K562 (cell line): ENCODE data around the gene CPEB1. TPM values are rescaled to one million over a fixed set of nuclear protein-coding genes. Genes with fewer than 3 reads are reported as not detected.

Source experiments
- ATAC-seq: fragments of 200-7000 bp; cut with Tn5 transposase; 3 replicates; pipeline ENCODE4 v1.9.1; 2020; ENCODE audit warnings: moderate library complexity
- BruUV-seq: library from RNA; stranded (reverse); fragments of 400-500 nt; replicated peaks from 2 replicates; lab custom pipeline; 2021; lab: Mats Ljungman, UMichigan
- CTCF ChIA-PET: fragments of 300-600 bp; formaldehyde crosslinking; extraction: SDS; loops from one replicate; lab custom pipeline; 2021; ENCODE audit warnings: low intra/inter-chr PET ratio; lab: Yijun Ruan, JAX
- POLR2A ChIA-PET: fragments of 300-600, 350-650 bp; sonication (Branson Sonifier 250); formaldehyde crosslinking; extraction: SDS; loops from one replicate; lab custom pipeline; 2021; ENCODE audit warnings: antibody characterized with exemption, inconsistent platforms; lab: Yijun Ruan, JAX
- DNase-seq, 4 experiments: peaks; one replicate each; pipeline versions ENCODE4 v3.0.0 to v3.0.0-alpha.2; 2011 to 2018; ENCODE audit warnings: low spot score in 3 of 4, mixed read lengths in 3 of 4; ENCODE audit errors: extremely low read depth in 1 of 4
- FAIRE-seq: peaks from 2 replicates; lab custom pipeline; 2011; peaks lifted over from hg19 to GRCh38; lab: Jason Lieb, UNC
- H2AFZ ChIP-seq: 2 replicates; pipeline ENCODE4 v1.6.0; 2011; ENCODE audit warnings: low read depth, low read length, control low read depth, inconsistent platforms
- H3K27ac ChIP-seq: fragments of 200-600 bp; 3 replicates; pipeline ENCODE4 v1.8.0; 2011; ENCODE audit warnings: low read depth, mild to moderate bottlenecking, control low read depth, inconsistent platforms, low read length, moderate library complexity, mixed read lengths; ENCODE audit errors: extremely low read depth
- H3K27me3 ChIP-seq, 2 experiments: fragments of 300-600 bp in 1 of 2; 2 replicates in 1 of 2; 3 replicates in 1 of 2; pipeline versions ENCODE4 v1.6.0 to v1.8.0; 2011; ENCODE audit warnings: inconsistent platforms in 2 of 2, low read length in 2 of 2, mild to moderate bottlenecking in 1 of 2, mixed read lengths in 1 of 2, moderate library complexity in 1 of 2; ENCODE audit not compliant: control insufficient read depth in 2 of 2, insufficient read depth in 2 of 2
- H3K36me3 ChIP-seq: fragments of 300-600 bp; 3 replicates; pipeline ENCODE4 v1.8.0; 2011; ENCODE audit warnings: mild to moderate bottlenecking, low read length, inconsistent platforms; ENCODE audit not compliant: control insufficient read depth, insufficient read depth
- H3K4me1 ChIP-seq, 2 experiments: fragments of 200-600 bp in 1 of 2; replicated peaks in 1 of 2; 2 replicates in 1 of 2; 3 replicates in 1 of 2; pipeline versions ENCODE4 v1.5.1 to v1.8.0; 2011; ENCODE audit warnings: inconsistent platforms in 2 of 2, low read length in 2 of 2, mild to moderate bottlenecking in 1 of 2, mixed read lengths in 1 of 2, moderate library complexity in 1 of 2; ENCODE audit not compliant: control insufficient read depth in 2 of 2, insufficient read depth in 2 of 2
- H3K4me2 ChIP-seq: 2 replicates; pipeline ENCODE4 v1.6.1; 2011; ENCODE audit warnings: low read length, control low read depth, inconsistent platforms, mixed read lengths; ENCODE audit not compliant: insufficient read depth
- H3K4me3 ChIP-seq: fragments of 200-600 bp; sonication (generic), shearing (Covaris generic); 2 replicates; pipeline ENCODE4 v1.5.1; 2016; ENCODE audit warnings: control low read depth, inconsistent platforms
- H3K79me2 ChIP-seq: fragments of 200-600 bp; 3 replicates; pipeline ENCODE4 v1.8.0; 2011; ENCODE audit warnings: low read length, inconsistent platforms; ENCODE audit not compliant: control insufficient read depth, insufficient read depth
- H3K9ac ChIP-seq, 2 experiments: 2 replicates each; pipeline versions ENCODE4 v1.6.0 to v1.6.1; 2011; ENCODE audit warnings: low read depth in 2 of 2, low read length in 2 of 2, control low read depth in 1 of 2, inconsistent platforms in 1 of 2, mild to moderate bottlenecking in 1 of 2, mixed read lengths in 1 of 2; ENCODE audit not compliant: insufficient read depth in 1 of 2
- H3K9me1 ChIP-seq: one replicate; pipeline ENCODE4 v1.6.0; 2011; ENCODE audit warnings: inconsistent platforms, mild to moderate bottlenecking, low read length, moderate library complexity; ENCODE audit not compliant: control insufficient read depth, insufficient read depth
- H3K9me3 ChIP-seq: replicated peaks from 2 replicates; pipeline ENCODE4 v1.5.1; 2011; ENCODE audit warnings: low read depth, low read length, inconsistent platforms; ENCODE audit not compliant: control insufficient read depth, insufficient read depth
- H4K20me1 ChIP-seq: replicated peaks from 2 replicates; pipeline ENCODE4 v1.6.1; 2011; ENCODE audit warnings: low read length, inconsistent platforms, mixed read lengths; ENCODE audit not compliant: control insufficient read depth, insufficient read depth
- WGBS: fragments of 100-300 bp; shearing (Covaris generic); methylation state at CpG from one replicate; pipeline ENCODE4 v1.1.6; 2016; ENCODE audit warnings: low coverage, mixed read lengths; ENCODE audit not compliant: insufficient coverage; ENCODE audit errors: missing lambda C conversion rate; 5-methylcytosine and 5-hydroxymethylcytosine counted together
- in situ Hi-C: fragments of 300-500 bp; cut with MboI; formaldehyde crosslinking; loops from 4 replicates; pipeline ENCODE4 v1.15.0; 2018; ENCODE audit warnings: inconsistent platforms, mixed read lengths
- intact Hi-C: fragments of 100-400 bp; cut with micrococcal nuclease; formaldehyde crosslinking; loops from 2 replicates; pipeline ENCODE4 v1.14.2; 2022
- polyA plus RNA-seq, 8 experiments: library from polyadenylated mRNA; depleted of rRNA in 4 of 8; stranded (reverse) in 5 of 8; unstranded in 3 of 8; fragments of >200 nt; fragmentation: Nextera tagmentation in 2 of 8; fragmentation: Illumina TruSeq in 1 of 8; extraction: Ambion mirVana in 2 of 8; extraction: Trizol in 1 of 8; gene quantifications; 2 replicates each; pipeline versions ENCODE4 v1.2.1 to v1.2.3, GENCODE V29; 2011 to 2014; ENCODE audit warnings: inconsistent platforms in 1 of 8, missing spikeins in 1 of 8
- total RNA-seq, 7 experiments: library from RNA; depleted of rRNA in 6 of 7; stranded (reverse); fragments of >200 nt in 6 of 7; fragmentation: Illumina TruSeq in 2 of 7; extraction: Trizol in 2 of 7; gene quantifications; 2 replicates each; pipeline versions ENCODE4 v1.2.1 to v1.2.3, GENCODE V29; 2011 to 2021; ENCODE audit warnings: low replicate concordance in 1 of 7
- TF ChIP-seq, protein P1 (sequence below): sonication (generic); formaldehyde crosslinking; IDR thresholded peaks from 2 replicates; pipeline ENCODE4 v1.8.0; 2022; ENCODE audit warnings: missing genetic modification reagents, mild to moderate bottlenecking, borderline replicate concordance
- TF ChIP-seq, protein P2 (sequence below), 2 experiments: IDR thresholded peaks; 2 replicates each; pipeline ENCODE4 v1.6.1; 2011; ENCODE audit warnings: borderline replicate concordance in 1 of 2, control low read depth in 1 of 2, low read depth in 1 of 2, low read length in 1 of 2, mild to moderate bottlenecking in 1 of 2, mixed read lengths in 1 of 2, moderate library complexity in 1 of 2; ENCODE audit not compliant: insufficient read depth in 1 of 2, insufficient read length in 1 of 2, poor library complexity in 1 of 2, severe bottlenecking in 1 of 2; ENCODE audit errors: extremely low read depth in 1 of 2

CPEB1 gene
- total and polyA plus RNA-seq, 9 of the 15 experiments (the other 6 are each of a cell fraction or from before 2014, with no cell fraction given) = 2.2 to 13.4 (median 9.7) TPM

DNA sequence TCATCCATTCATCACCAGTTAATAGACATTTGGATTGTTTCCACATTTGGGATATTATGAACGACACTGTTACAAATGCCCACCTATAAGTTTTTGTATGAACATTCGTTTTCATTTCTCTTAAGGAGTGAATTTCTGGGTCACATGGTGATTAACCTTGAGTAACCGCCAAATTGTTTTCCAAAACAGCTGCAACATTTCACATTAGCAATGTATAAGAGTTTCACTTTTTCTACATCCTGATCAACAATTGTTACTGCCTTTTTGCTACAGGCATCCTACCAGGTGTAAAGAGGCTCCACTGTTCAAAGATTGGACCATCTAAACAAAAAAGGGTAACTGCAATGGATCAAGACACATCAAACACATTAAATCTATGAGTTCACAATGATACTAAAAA, 52.0 kb downstream of the CPEB1 start:
- intact Hi-C loops = no loop called here
- Histone ChIP-seq H3K27ac (no peak overlapping the region), H3K27me3 (no peaks in the 10 kb centered on the region), H3K9me1 (no peaks in the 10 kb centered on the region), H3K9ac (no peak overlapping the region), H3K4me2 (no peak overlapping the region), H3K36me3 (peaks cover 27% of the 10 kb centered on the region; the same call in 2 of the 3 replicates), H3K9me3 (no peaks in the 10 kb centered on the region), H2AFZ (no peak overlapping the region), H4K20me1 (no peaks in the 10 kb centered on the region), H3K4me1 (no peaks in the 10 kb centered on the region; a peak in 1 of 5 replicates), H3K4me3 (no peak overlapping the region), H3K79me2 (no peaks in the 10 kb centered on the region)
- TF ChIP-seq, protein P1, sequence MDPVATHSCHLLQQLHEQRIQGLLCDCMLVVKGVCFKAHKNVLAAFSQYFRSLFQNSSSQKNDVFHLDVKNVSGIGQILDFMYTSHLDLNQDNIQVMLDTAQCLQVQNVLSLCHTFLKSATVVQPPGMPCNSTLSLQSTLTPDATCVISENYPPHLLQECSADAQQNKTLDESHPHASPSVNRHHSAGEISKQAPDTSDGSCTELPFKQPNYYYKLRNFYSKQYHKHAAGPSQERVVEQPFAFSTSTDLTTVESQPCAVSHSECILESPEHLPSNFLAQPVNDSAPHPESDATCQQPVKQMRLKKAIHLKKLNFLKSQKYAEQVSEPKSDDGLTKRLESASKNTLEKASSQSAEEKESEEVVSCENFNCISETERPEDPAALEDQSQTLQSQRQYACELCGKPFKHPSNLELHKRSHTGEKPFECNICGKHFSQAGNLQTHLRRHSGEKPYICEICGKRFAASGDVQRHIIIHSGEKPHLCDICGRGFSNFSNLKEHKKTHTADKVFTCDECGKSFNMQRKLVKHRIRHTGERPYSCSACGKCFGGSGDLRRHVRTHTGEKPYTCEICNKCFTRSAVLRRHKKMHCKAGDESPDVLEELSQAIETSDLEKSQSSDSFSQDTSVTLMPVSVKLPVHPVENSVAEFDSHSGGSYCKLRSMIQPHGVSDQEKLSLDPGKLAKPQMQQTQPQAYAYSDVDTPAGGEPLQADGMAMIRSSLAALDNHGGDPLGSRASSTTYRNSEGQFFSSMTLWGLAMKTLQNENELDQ (CRISPR knock-in tag) = no peak
- TF ChIP-seq, protein P2, sequence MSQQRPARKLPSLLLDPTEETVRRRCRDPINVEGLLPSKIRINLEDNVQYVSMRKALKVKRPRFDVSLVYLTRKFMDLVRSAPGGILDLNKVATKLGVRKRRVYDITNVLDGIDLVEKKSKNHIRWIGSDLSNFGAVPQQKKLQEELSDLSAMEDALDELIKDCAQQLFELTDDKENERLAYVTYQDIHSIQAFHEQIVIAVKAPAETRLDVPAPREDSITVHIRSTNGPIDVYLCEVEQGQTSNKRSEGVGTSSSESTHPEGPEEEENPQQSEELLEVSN (IDR thresholded peaks at IDR 0.05; ENCODE audit: borderline replicate concordance in 1 of 2, extremely low read depth in 1 of 2, insufficient read depth in 1 of 2, insufficient read length in 1 of 2, low read depth in 1 of 2, low read length in 1 of 2, poor library complexity in 1 of 2, severe bottlenecking in 1 of 2) = no peak
- no TSS peak for BruUV-seq
- no peak for DNase-seq
- in situ Hi-C loops = no loop called here
- ChIA-PET CTCF (no interaction called here), POLR2A (interaction anchor here (0.6 to 1.6 kb wide), 2 partner anchors 17 to 18 kb away, joined by 3 read pairs; no protein-coding TSS in a partner anchor)
- ATAC-seq = no peak
- WGBS = 74% methylated on average over 3 of the region's 3 CpGs
- no peak for FAIRE-seq
